ENCODE results near the gene CHD3.

The CHD3 gene

DNA sequence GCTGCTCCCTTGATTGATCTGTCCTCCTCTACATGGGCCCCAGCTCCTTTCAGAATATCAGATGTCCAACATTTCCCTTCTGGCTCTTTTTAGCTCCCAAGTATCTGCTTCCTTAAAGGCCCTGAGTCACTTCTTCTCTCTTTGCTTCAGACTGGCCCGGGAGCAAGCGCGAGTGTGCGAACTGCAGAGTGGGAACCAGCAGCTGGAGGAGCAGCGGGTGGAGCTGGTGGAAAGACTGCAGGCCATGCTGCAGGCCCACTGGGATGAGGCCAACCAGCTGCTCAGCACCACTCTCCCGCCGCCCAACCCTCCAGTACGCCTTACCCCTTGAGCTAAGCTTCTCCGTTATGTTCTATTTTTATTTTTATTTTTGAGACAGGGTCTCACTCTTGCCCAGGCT, 55.7 kb downstream of the CHD3 start:
- peaks cover 5% of the 10 kb centered on the region; the same call in 1 of the 2 replicates for H3K36me3 ChIP-seq (replicated peaks; ENCODE audit: insufficient read depth, low read length)
- no peak for TF ChIP-seq EZH2phosphoT487 (IDR thresholded peaks at IDR 0.05; ENCODE audit: low read length)
- no peak for TF ChIP-seq EZH2 (optimal IDR thresholded peaks at IDR 0.05; ENCODE audit: low read depth, low read length)
- TF ChIP-seq, protein P1, sequence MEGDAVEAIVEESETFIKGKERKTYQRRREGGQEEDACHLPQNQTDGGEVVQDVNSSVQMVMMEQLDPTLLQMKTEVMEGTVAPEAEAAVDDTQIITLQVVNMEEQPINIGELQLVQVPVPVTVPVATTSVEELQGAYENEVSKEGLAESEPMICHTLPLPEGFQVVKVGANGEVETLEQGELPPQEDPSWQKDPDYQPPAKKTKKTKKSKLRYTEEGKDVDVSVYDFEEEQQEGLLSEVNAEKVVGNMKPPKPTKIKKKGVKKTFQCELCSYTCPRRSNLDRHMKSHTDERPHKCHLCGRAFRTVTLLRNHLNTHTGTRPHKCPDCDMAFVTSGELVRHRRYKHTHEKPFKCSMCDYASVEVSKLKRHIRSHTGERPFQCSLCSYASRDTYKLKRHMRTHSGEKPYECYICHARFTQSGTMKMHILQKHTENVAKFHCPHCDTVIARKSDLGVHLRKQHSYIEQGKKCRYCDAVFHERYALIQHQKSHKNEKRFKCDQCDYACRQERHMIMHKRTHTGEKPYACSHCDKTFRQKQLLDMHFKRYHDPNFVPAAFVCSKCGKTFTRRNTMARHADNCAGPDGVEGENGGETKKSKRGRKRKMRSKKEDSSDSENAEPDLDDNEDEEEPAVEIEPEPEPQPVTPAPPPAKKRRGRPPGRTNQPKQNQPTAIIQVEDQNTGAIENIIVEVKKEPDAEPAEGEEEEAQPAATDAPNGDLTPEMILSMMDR (IDR thresholded peaks at IDR 0.05; ENCODE audit: low read length), result no peak
- DNase-seq, result no peak

DNA sequence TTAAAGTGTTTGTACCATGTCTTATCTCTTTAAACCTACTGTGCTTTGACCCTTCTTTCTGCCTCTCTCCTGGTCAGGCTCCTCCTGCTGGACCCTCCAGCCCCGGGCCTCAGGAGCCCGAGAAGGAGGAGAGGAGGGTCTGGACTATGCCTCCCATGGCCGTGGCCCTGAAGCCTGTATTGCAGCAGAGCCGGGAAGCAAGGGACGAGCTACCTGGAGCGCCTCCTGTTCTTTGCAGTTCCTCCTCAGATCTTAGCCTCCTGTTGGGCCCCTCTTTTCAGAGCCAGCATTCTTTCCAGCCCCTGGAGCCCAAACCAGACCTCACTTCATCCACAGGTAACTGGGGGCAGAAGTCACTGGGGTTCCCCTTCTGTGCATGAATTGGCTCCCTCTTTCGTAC, 57.1 kb downstream of the CHD3 start:
- Histone ChIP-seq H3K9me2 (replicated peaks; ENCODE audit: insufficient read depth, low read length) (no peaks in the 10 kb centered on the region), H3K36me3 (replicated peaks; ENCODE audit: insufficient read depth, low read length) (no peaks in the 10 kb centered on the region), H3K79me2 (ENCODE audit: low read length) (no peaks in the 10 kb centered on the region), H3K4me1 (ENCODE audit: low read length) (no peaks in the 10 kb centered on the region), H3F3A (ENCODE audit: insufficient read depth, low read length) (no peaks in the 10 kb centered on the region), H3K27me3 (replicated peaks; ENCODE audit: insufficient read depth, low read length) (no peaks in the 10 kb centered on the region), H3K27ac (ENCODE audit: low read length) (no peak overlapping the region), H3K9ac (ENCODE audit: low read length) (no peak overlapping the region), H2AFZ (ENCODE audit: low read length) (no peak overlapping the region), H4K20me1 (ENCODE audit: insufficient read depth, low read length) (no peaks in the 10 kb centered on the region), H3K4me2 (ENCODE audit: low read depth, low read length) (no peak overlapping the region), H3K4me3 (ENCODE audit: low read length) (no peak overlapping the region), H3K9me3 (replicated peaks; ENCODE audit: insufficient read depth, low read length) (no peaks in the 10 kb centered on the region)
- no peak for DNase-seq
- TF ChIP-seq EZH2 (optimal IDR thresholded peaks at IDR 0.05; ENCODE audit: low read depth, low read length), result no peak
- no peak for TF ChIP-seq EZH2phosphoT487 (IDR thresholded peaks at IDR 0.05; ENCODE audit: low read length)
- TF ChIP-seq, protein P1 (IDR thresholded peaks at IDR 0.05; ENCODE audit: low read length), result no peak

More for the DNA sequence above, 55.7 kb downstream of the CHD3 start:
- Histone ChIP-seq H4K20me1 (ENCODE audit: insufficient read depth, low read length) (no peaks in the 10 kb centered on the region), H2AFZ (ENCODE audit: low read length) (no peak overlapping the region), H3K27ac (ENCODE audit: low read length) (no peak overlapping the region), H3K27me3 (replicated peaks; ENCODE audit: insufficient read depth, low read length) (no peaks in the 10 kb centered on the region), H3K9ac (ENCODE audit: low read length) (no peak overlapping the region), H3K4me2 (ENCODE audit: low read depth, low read length) (no peak overlapping the region), H3K4me1 (ENCODE audit: low read length) (no peaks in the 10 kb centered on the region), H3K9me3 (replicated peaks; ENCODE audit: insufficient read depth, low read length) (no peaks in the 10 kb centered on the region), H3K9me2 (replicated peaks; ENCODE audit: insufficient read depth, low read length) (no peaks in the 10 kb centered on the region), H3K4me3 (ENCODE audit: low read length) (no peak overlapping the region), H3K79me2 (ENCODE audit: low read length) (no peaks in the 10 kb centered on the region), H3F3A (ENCODE audit: insufficient read depth, low read length) (no peaks in the 10 kb centered on the region)

DNA sequence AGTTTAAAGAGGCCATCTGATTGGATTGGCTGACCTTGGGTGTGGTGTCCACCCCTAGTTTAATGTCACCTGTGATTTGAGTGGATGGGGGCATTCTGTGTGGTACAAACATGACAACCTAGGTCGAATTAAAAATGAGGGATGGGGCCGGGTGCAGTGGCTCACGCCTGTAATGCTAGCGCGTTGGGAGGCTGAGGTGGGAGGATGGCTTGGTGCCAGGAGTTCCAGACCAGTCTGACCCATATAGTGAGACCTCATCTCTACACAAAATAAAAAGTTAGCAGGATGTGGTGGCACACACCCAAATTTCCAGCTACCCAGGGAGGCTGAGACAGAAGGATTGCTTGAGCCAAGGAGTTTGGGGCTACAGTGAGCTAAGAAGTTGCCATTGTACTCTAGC, 57.9 kb downstream of the CHD3 start:
- Histone ChIP-seq H3K27me3 (replicated peaks; ENCODE audit: insufficient read depth, low read length) (no peaks in the 10 kb centered on the region), H3K79me2 (ENCODE audit: low read length) (no peaks in the 10 kb centered on the region), H4K20me1 (ENCODE audit: insufficient read depth, low read length) (no peaks in the 10 kb centered on the region), H3K9me3 (replicated peaks; ENCODE audit: insufficient read depth, low read length) (no peaks in the 10 kb centered on the region), H3K4me1 (ENCODE audit: low read length) (peaks cover 6% of the 10 kb centered on the region), H3K4me3 (ENCODE audit: low read length) (no peak overlapping the region), H3K27ac (ENCODE audit: low read length) (no peak overlapping the region), H3K36me3 (replicated peaks; ENCODE audit: insufficient read depth, low read length) (no peaks in the 10 kb centered on the region), H3K9ac (ENCODE audit: low read length) (no peak overlapping the region), H2AFZ (ENCODE audit: low read length) (no peak overlapping the region), H3K4me2 (ENCODE audit: low read depth, low read length) (no peak overlapping the region), H3F3A (ENCODE audit: insufficient read depth, low read length) (no peaks in the 10 kb centered on the region), H3K9me2 (replicated peaks; ENCODE audit: insufficient read depth, low read length) (no peaks in the 10 kb centered on the region)
- no peak for DNase-seq
- TF ChIP-seq, protein P1 (IDR thresholded peaks at IDR 0.05; ENCODE audit: low read length), result no peak
- TF ChIP-seq EZH2 (optimal IDR thresholded peaks at IDR 0.05; ENCODE audit: low read depth, low read length), result no peak
- no peak for TF ChIP-seq EZH2phosphoT487 (IDR thresholded peaks at IDR 0.05; ENCODE audit: low read length)
